NCI-H748 (cell line): ENCODE measurements around the gene RAI1.
A peak's percentile ranks its signal among the peaks of the same experiment; 100 is the strongest.

Experiments
- DNase-seq: peaks from one replicate; lab custom pipeline; 2025; ENCODE audit not compliant: unreplicated experiment; lab: John Stamatoyannopoulos, UW

The RAI1 gene

DNA sequence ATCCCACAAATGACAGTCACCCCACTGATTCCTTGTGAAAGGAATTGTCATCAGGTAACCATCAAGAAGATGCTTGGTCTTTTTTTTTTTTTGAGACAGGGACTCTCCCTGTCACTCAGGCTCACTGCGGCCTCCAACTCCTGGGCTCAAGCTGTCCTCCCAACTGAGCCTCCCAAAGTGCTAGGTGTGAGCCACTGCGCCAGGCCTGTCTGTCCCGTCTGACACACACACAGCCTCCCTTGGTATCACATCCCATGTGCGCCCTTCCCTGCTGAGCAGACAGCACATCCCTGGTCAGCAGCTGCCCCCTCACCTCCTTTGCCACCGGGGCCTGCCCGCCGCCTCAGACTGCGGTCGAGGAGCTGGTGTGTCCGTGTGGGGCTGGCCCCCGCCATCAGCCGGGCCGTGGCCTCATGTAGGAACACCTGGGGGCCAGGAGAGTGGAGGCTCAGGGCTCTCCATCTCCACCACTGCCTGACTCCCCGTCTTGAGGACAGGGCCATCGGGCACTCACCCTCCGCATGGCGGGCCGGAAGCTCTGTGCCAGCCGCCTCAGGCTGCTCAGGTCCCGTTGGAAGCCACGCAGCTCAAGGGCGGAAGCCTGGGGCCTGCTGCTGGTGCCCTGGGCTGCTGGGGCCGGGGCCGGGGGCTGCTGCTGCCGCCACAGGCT lies 131.9 kb downstream of the RAI1 start:
- DNase-seq: no peak

DNA sequence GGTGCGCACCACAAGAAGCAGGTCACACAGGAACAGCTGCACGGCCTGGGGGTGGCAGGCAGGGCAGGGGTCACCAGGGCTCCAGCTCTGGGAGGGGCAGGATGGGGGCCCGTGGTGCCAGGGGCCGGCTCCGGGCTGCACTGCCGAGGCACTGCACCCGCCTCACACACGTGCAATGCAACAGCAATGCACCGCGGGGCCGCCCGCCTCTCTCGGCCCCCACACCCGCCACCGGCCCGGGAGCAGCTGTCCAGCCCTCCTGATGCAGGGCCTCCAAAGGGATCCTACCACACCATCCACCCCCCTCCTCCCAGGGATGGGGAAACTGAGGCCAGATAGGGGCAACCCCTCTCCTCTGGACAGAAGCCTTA lies 132.5 kb downstream of the RAI1 start:
- no peak for DNase-seq

DNA sequence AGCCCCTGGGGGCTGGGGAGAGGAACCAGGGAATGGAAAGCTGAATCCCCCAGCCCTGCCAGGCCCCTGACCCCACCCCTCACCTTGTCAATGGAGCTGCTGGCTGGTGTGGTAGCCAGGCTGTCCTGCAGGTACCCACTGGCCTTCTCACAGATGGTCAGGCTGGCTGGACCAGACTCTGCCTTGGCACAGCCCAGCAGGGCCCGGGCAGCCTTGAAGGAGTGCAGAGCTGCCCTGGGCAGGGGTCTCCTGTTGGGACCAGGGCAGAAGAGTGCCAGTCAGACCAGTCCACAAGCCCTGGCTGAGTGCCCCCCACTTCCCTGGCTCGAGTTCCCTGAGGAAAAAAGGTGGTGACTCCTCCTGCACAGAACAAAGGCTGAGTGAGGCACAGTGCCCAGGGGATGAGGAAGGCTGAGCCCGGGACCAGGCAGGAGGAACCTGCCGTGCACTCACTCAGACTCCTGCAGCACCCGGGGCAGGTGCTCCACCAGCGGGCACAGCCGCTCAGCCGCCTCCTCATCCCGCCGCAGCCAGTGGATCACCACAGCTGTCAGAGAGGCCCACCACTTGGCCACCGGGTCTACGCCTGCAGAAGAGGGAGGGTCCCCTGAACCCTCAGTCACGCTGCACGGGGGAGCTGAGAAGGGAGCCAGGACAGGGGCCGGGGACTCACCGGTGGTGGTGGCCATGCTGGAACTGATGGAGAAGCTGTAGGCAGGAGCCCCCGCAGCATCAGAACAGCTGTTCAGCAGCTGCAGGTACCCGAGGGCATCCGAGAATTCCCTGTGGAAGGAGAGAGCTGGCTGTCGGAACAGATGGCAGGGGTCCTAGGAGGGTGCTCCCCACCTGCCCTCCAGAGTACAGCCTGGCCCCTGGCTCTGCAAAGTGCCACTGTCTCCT lies 133.2 kb downstream of the RAI1 start:
- DNase-seq: no peak

DNA sequence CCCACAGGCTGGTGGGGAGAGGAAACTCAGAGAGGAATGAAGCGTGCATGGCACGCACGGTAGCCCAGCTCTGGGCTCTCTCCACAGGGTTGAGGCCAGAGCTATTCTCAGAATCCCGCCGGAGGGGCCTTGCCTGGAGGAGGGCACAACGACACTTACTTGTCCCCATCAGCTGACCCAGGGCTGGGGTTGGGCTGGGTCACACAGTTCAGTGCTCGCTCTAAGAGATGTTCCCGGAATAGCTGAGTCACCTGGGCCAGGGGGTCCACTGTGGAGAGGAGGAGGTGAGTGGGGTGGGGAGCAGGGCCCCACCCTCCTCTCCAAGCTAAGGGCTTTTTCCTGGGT lies 133.8 kb downstream of the RAI1 start:
- no peak for DNase-seq

DNA sequence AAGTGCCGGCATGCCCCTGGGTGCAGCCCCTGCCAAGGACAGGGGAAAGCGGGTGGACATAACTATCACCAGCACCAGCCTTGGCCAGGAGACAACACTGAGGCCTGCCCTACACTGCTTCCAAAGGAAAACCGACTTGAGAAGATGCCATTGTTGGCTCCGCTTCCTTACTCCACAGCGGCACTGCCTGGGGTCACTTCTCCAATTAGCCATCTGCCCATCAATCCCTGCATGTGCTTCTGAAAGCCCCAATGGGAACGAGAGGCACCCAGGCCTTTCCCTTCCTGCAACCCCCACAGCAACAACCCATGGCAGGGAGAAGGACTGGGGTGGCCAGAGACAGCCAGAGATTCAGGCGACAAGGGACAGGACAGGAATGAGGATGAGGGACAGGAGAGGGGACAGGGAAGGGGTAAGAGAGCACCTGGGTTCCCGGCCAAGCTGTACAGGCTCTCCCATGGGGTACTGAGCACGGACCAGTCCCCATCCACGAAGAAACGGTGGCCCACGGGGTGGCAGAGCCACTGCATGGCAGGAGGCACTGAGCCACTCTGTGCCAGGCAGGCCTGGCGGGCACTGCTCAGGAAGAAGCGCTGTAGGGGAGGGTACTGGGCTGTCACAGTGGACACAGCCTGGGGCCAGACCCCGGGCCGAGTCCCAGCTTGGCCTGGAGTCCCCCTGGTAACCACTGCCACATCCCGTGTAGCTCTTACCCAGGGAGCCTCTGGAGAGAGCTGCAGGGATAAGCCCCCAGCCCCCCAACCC lies 134.4 kb downstream of the RAI1 start:
- no peak for DNase-seq

DNA sequence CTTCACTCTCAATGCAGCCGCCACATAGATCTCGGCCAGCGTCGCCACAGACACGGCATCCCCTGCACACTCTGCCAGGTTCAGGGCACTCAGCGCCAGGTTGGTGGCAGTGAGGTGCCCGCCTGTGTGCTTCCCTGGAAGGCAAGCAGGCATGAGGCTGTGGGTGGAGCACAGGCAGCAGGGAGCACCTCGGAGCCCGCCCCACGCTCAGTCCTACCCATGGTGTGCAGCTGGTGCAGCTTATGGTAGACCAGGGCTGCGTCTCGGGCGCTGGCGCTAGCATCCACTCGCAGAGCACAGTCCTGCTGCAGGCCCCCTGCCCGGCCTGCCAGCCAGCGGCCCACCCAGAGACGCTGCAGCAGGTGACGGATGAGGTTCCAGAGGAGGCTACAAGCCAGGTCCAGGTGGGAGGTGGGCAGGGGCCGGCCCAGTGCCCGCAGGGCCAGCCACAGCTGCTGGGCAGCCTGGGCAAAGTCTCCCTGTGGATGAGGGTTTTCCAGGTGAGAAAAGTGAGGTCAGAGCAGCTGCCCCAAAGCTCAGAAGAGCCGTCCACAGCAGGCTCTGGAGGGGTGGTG lies 135.1 kb downstream of the RAI1 start:
- no peak for DNase-seq

DNA sequence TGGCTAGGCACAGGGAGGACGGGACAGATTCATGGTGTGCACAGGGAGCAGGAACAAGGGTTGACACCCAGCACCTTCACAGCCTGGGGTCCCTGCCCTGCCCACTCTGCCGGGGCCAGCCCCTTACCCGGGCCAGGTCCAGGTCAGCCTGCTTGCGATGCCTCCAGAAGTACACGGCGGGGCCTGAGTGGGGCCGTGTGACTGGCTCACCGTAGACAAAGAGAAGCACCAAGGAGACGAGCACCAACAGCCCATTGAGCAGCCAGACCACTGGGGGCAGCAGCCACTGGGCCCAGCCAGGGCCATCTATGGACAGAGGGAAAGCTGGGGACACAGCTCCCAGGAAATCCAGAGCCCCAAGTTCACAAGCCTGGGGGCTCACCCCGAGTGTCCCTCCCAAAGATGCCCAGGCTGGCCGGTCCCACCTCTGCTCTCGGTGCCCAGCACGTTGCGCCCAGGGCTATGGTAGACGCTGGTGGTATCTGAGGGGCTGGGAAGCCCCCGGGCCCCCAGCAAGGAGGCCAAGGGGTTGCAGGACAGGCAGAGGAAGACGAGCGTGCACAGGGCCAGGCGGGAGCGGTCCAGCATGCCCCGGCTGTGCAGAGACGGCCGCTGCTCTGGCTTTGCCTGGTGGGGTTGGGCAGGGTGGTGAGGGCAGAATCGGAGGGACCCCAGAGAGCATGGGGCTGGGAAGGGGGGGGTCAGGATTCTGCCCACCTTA lies 135.7 kb downstream of the RAI1 start:
- no peak for DNase-seq

DNA sequence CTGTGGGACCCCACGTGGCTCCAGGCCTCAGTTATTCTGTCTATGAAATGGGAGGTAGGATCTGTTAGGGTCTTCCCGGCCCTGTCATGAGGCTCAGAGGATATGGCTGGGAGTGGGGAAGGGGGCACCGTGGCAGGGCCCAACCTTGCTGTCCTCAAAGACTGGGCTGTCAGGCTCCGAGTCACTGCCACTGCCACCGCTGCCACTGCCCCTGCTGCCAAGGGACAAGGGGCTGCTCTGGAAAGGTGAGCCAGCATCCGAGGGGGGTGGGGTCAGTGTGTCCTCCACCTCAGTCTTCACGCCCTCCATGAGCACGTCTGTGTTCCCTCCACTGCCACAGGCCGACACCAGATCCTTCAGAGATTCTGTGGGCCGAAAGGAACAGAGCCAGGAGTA lies 136.3 kb downstream of the RAI1 start:
- DNase-seq: no peak

DNA sequence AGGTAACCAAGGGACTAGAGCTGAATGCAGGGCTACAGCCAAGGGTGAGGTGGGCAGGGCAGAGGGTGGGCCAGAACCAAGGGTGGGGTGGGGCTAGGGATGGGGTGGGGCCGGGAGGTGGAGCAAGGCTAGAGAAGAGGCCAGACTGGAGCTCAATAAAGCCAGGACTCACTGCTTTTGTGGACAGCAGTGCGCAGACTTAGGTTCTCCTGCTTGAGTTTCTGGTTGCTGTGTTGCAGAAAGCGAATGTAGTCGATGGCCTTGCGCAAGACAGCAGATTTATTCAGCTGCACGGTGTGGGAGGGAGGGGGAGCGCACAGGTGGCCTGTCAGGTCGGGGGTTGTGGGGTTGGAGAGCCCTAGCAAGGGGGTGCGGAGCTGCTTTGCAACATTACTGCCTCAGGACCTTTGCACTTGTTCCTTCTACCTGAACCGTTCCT lies 136.8 kb downstream of the RAI1 start:
- DNase-seq: peak; percentile 40

DNA sequence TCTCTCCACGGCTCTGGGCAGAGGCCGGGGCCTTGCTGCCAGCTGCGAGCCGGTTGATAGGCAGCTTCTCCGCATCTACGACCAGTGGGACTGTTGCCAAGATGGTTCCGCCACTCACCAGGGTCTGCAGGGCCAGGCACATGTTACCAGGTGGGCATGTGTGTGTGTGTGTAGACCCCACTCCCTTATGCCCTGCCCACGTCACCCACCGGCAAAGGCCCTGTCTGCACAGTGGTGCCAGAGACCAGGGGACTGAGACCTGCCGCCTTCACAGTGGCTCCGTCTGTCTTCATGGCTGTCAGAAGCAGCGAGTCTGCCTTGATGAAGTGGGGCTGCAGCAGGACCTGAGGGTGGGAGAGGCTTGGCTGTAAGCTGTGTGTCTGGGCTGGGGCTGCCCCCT lies 137.9 kb downstream of the RAI1 start:
- DNase-seq: no peak

DNA sequence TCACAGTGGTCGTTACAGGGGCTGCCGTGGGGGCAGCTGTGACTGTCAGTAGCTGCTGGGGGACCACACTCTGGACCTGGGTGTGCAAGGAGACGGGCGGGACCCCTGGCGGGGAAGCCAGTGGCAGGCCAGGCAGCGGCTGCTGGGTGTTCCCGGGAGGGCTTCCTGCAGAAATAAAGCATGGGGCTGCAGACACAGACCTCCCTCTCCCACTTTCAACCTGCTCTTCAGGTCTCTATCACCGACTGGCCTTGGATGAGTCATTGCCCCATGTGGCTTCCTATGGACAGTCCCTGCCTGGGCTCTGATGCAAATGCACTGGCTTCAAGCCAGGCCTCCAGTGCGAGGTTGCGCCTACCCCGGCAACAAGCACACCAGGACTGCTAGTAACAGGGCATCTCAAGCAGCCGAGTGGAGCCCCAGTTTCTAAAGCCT lies 138.3 kb downstream of the RAI1 start:
- peak; percentile 33 for DNase-seq

DNA sequence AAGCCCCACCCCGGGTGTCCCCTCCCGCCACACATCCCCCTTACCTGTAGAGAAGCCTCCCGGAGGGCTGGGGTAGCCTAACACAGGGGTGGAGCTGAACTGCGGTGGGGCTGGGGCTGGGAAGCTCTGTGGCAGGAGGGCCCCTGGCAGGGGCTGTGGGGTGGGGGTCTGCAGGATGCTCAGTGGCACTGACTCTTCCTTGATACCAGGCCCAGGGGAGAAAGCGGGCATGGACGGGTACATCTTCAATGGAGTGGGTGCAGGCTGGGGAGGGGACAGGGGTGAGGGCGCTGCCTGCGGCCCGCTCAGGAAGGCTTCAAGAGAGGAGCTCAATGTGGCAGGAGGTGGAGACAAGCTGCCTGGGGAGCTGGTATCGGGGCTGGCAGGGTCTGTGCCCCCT lies 138.8 kb downstream of the RAI1 start:
- DNase-seq: no peak

DNA sequence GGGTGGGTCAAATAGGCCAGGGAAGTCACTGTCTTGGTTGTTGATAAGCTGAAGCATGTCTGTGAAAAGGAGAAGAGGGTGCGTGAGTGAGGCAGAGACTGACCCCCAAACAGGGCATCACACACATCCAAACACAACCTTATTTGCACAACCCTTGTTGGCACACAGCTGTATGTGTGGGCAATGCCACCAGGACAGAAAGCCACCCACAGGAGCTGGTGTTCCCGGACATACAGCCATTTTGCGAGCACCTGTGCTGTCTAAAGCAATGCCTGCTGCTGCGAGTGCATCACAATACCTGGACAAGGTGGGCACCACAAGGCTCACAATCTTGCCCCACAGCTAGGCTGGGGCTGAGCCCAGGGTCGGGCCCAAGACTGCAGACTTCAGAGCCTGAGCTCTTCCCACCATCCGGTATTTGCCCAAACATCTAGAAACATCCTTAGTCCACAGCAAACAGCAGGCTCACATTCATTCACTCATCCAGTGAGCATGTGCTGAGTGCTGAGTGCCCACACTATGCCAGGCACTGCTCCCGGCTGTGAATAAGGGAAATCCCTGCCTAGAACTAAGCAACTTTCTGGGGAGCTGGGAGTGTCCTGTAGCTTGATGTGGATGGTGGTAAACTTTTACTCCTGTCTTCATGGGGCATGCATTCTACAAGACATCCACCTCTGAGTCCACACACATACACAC lies 139.4 kb downstream of the RAI1 start:
- no peak for DNase-seq

DNA sequence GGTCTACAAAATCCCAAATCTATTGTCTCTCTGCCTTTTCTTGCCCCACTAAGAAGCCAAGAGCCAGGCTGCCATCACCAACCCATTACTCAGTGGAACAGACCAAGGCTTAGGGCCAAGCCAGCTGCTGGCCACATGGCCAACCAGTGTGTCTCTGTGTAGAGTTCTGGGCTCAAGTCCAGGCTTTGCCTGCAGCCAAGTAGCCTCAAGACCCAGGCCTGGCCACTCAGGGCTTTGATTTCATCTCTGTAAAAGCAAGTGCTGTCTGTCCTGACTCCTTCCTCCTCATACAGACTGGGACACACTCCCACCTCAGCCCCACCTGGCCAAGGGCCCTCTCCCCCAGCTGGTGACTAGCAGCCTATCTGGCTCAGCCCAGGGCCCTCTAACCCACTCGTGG lies 140.9 kb downstream of the RAI1 start:
- DNase-seq: no peak

DNA sequence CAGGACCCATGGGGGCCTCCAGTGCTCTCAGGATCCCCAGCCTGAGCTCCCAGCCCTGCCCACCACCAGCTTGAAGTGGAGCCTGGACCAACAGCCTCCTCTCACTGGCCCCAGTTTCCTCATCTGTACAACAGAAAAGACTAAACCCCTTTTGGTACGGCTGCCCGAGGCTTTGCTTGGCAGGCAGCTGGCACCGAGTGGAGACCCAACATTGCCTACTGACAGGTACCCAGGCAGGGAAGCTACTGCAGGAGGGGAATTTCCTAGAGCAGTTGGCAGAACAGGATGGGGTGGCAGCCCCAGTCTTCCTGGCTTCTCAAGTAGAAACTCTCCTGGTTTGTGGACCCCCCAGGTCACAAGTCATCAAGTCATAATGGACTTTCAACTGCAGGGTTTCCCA lies 141.4 kb downstream of the RAI1 start:
- no peak for DNase-seq

DNA sequence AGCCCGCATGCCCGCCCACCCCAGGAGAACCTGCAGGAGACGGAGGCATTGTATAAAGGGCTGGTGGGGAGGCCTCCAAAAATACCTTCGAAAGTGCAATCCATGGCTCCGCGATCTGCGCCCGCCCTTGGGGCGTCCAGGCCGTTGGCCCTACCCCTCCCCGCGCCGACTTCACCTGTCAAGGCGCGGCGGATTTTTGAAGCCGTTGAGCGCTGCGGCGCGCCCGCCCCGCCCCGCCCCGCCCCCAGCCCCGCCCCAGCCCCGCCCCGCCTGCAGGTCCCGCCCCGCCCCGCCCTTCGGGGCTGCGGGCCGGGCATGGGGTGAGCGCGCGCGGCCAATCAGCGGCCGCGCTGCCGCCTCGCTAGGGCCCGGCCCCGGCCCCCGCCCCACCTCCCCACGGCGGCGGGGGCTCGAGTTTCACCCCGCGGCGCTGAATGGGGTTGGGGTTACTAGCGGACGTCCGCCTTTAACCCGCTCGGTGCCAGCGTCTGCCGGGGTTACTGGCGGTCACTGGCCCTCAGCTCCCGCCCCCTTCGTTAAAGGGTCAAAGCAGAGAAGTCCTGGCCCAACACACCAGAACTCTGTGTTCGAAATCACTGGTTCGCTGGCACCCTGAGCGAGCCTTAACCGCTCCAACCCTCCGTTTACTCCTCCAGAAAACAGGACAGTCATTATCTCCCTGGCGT lies 142.3 kb downstream of the RAI1 start:
- DNase-seq: peak; percentile 97

DNA sequence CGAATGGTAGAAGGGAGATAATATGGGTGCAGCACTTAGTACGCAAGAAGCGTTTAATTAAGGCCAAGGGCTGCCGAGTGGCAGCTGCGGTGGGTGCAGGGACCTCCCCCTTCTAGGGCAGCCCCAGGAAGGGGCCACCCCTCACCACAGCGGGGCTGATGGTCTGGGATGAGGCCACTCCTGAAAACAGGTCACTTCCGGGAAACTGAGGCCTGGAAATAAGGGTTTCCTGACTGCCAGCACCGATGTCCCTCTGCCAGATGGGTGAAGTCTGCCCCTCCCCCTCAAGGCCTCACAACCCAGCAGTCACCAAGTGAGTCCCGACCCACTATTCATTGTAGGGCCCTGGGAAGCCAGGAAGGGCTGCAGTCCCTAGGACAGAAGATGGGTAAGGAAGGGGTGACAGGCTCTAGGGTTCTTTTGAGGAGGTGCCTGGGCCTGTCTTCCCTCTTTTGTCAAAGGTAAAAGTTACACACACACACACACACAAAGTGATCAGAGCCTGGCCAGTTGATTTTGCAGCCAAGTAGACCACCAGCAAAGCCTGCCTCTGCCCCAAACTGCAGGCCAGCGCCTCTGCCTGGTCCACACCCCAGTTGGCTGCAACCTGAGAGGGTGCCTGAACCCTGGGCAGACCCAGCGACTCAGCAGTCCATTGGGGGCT lies 143.0 kb downstream of the RAI1 start:
- peak; percentile 94 for DNase-seq

DNA sequence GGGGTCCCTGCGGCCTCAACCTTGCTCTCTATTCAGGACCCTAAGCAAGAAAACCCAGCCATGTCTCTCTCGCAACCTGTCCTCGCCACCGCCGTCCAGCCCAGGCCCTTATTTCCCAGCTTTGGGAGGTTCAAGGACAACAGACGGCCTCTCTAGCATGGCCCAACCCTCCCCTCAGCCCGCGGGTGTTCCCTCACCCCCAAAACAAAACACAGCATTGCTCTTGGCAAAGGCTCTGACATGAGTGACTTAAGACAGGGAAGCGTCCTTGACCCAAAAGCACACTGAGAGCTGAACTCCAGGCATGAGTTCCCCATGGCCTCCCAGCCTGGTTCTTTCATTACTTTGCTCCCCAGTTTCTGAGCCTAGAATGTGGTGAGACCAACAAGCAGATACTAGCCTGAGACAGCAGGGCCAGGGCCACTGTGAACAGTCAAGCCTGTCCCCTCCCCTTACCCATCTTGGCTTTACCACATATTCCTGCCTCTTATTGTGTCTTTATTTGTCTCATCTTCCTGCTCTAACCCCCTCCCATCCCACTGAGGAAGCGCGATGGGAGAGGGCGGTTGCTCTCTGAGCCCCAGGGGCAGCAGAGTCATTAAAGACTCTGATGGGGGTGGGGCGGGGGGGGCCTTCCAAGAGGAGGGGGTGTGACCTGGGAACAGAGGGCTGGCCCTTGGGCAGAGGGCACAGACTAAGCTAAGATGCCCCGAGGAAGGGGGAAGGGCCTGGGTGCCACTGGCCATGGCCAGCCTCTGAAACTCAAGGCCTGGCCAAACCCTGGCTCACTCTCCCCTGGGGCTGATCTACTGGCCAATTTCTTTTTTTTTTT lies 143.7 kb downstream of the RAI1 start:
- DNase-seq: peak; percentile 27
